Measurements from ENCODE around the gene BTAF1. TPM values are rescaled to one million over a fixed set of nuclear protein-coding genes. Genes with fewer than 3 reads are reported as not detected.
"Not testable (repeated sequence)": the region's sequence is repeated elsewhere in the genome, so short reads cannot be mapped to it uniquely, and the experiment has no call there.

BTAF1 gene
- total RNA-seq, 2 experiments from 2014 or later: 53.9 to 58.6 TPM

DNA sequence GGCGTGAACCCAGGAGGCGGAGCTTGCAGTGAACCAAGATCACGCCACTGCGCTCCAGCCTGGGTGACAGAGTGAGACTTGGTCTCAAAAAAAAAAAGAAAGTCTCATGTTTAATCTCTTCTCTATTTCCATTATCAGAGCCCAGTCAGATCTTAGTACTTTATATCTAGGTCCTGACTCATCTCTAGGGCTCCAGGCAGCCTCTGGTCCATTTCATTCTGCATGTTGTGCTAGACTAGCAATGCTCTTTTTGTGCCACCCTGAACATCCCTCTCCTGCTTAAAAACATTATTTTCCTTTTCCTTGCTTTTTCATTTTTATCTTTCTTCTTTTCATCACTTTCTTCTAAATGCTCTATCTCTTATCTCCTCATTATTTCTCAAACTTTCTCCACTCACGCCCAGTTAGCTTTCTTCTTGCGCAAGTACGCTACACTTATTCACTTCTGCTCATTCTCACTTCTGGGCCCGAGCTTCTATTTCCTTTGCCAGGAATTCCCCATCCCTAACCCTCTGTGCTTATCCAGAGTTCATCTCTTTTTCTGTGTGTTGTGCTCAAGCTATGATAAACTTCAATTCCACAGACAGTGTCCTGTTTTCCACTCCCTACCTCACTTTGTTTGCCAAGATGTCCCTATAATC, 63.9 kb downstream of the BTAF1 start:
- DNase-seq: no peak
- Mint-ChIP-seq H3K9me3 (no peaks in the 10 kb centered on the region), H3K27me3 (no peaks in the 10 kb centered on the region), H3K36me3 (peaks cover 55% of the 10 kb centered on the region), H3K4me1 (peaks cover 28% of the 10 kb centered on the region), H3K27ac (no peak overlapping the region), H3K4me3 (no peak overlapping the region)

DNA sequence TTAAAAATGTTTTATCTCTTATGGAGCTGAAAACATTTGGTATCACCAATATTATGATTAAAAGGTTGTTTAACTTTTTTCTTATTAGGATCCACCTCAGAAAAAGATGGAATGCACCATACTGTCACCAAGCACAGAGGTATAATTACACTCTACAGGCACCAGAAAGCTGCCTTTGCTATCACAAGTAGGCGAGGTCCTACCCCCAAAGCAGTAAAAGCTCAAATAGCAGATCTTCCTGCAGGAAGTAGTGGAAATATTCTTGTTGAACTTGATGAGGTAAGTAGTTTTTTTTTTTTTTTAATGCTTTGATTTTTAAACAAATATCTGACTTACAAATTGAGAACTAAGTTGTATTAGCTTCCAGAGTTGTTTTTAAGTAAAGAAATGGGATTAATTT, 68.5 kb downstream of the BTAF1 start:
- Mint-ChIP-seq H3K27ac (no peak overlapping the region), H3K27me3 (no peaks in the 10 kb centered on the region), H3K4me3 (no peak overlapping the region), H3K9me3 (no peaks in the 10 kb centered on the region), H3K36me3 (peaks cover 33% of the 10 kb centered on the region), H3K4me1 (peaks cover 5% of the 10 kb centered on the region)
- DNase-seq: no peak

DNA sequence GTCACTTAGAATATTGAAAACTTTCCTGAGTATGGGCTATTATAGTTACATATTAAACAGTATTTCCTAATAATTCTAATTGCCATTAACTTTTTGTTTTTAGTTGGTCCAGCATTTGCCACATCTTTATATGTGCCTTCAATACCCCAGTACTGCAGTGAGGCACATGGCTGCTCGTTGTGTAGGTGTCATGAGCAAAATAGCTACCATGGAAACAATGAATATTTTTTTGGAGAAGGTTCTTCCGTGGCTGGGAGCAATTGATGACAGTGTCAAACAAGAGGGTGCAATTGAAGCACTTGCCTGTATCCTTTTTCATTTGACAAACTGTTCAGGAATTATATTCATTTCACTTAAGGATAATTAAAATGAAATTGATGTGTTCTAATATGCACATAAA, 72.7 kb downstream of the BTAF1 start:
- Mint-ChIP-seq H3K9me3 (no peaks in the 10 kb centered on the region), H3K36me3 (peaks cover 55% of the 10 kb centered on the region), H3K27me3 (no peaks in the 10 kb centered on the region), H3K27ac (no peak overlapping the region), H3K4me3 (no peak overlapping the region), H3K4me1 (peaks cover 2% of the 10 kb centered on the region)
- DNase-seq: no peak

DNA sequence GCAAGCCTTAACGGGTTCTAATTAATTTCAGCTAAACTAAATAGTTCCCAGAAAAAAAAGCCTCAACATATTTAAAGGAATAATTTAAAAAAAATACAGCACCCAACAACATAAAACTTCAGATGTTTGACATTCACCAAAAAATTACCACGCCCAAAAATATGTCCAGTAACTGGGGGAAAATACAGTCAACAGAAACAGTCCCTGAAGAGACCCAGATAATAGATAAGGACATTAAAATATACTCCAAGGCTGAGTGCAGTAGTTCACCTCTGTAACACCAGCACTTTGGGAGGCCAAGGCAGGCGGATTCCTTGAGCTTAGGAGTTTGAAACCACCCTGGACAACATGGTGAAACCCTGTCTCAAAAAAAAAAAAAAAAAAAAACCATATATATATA, 78.0 kb downstream of the BTAF1 start:
- H3K27ac Mint-ChIP-seq: no peak overlapping the region
- peaks cover 4% of the 10 kb centered on the region for H3K4me1 Mint-ChIP-seq
- H3K9me3 Mint-ChIP-seq: peaks cover 2% of the 10 kb centered on the region
- DNase-seq: no peak
- H3K4me3 Mint-ChIP-seq: no peak overlapping the region
- H3K27me3 Mint-ChIP-seq: no peaks in the 10 kb centered on the region
- peaks cover 76% of the 10 kb centered on the region for H3K36me3 Mint-ChIP-seq

DNA sequence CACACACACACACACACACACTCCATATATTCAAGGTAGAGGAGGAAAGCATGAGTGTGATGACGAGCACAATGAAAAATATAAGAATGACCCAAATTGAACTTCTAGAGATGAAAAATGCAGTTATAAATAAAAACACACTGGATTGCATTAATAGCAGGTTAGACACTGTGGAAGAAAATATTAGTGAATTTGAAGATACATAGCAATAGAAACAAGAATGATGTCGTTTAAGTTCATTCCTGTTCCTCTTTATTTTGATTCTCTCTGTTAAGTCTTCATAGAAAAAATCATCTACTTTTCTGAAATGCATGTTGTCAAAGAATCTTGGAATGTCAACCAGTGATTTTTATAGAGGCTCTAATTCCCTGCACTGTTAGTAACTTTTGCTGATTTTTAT, 78.4 kb downstream of the BTAF1 start:
- Mint-ChIP-seq H3K4me3 (no peak overlapping the region), H3K36me3 (peaks cover 76% of the 10 kb centered on the region), H3K27ac (no peak overlapping the region), H3K9me3 (peaks cover 2% of the 10 kb centered on the region), H3K4me1 (peaks cover 4% of the 10 kb centered on the region), H3K27me3 (no peaks in the 10 kb centered on the region)
- DNase-seq: no peak

DNA sequence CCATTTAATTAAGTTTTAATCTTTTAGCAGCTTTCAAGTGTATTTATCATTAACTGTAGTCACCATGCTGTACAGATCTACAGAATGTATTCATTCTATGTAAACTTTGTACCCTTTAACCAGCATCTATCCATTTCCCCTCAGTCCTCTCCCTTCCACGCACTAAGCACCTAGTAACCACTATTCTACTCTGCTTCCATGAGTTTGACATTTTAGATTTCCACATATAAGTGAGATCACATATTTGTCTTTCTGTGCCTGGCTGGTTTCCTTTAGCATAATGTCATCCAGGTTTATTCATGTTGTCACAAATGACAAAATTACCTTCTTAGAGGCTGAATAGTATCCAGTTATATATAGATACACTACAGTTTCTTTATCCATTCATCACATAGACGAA, 79.7 kb downstream of the BTAF1 start:
- Mint-ChIP-seq H3K36me3 (peaks cover 64% of the 10 kb centered on the region), H3K4me1 (peaks cover 4% of the 10 kb centered on the region), H3K4me3 (no peak overlapping the region), H3K27me3 (no peaks in the 10 kb centered on the region), H3K27ac (no peak overlapping the region), H3K9me3 (peaks cover 2% of the 10 kb centered on the region)
- DNase-seq: no peak

DNA sequence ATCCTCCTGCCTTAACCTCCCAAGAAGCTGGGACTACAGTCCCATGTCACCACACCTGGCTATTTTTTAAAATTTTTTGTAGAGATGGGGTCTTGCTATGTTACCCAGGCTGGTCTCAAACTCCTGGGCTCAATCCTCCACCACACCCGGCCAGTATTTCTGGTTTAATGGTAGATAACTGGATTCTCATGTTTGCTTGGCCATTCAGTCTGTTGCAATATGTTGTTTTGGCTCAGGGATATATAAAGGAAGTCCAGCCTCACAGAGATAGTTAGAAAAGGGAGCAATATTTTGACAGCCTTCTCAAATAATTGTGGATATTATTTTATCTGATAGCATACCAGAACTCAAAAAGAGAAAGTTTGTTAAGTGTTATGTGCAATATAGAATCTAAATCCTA, 82.4 kb downstream of the BTAF1 start:
- Mint-ChIP-seq H3K27me3 (no peaks in the 10 kb centered on the region), H3K36me3 (peaks cover 52% of the 10 kb centered on the region), H3K9me3 (peaks cover 2% of the 10 kb centered on the region), H3K27ac (no peak overlapping the region), H3K4me1 (peaks cover 2% of the 10 kb centered on the region), H3K4me3 (no peak overlapping the region)
- no peak for DNase-seq

DNA sequence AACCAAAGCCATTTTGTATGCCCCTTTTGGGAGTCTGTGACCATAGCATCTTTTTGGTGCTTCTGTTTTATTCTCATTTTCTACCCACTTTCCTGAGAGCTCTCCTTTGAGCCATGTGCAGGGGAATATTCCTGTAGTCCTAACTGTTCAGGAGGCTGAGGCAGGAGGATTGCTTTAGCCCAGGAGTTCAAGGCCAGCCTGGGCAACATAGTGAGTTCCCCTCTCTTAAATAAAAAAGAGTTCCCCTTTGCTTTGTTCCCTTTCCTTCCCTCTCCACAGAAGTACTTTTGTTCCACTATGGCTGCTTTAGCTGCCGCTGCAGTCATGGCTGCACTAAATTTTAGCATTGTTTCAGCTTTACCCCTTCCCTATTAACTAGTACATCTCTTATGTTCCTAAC, 85.9 kb downstream of the BTAF1 start:
- Mint-ChIP-seq H3K36me3 (peaks cover 37% of the 10 kb centered on the region), H3K27me3 (no peaks in the 10 kb centered on the region), H3K27ac (no peak overlapping the region), H3K4me3 (no peak overlapping the region), H3K9me3 (no peaks in the 10 kb centered on the region), H3K4me1 (peaks cover 5% of the 10 kb centered on the region)
- no peak for DNase-seq

DNA sequence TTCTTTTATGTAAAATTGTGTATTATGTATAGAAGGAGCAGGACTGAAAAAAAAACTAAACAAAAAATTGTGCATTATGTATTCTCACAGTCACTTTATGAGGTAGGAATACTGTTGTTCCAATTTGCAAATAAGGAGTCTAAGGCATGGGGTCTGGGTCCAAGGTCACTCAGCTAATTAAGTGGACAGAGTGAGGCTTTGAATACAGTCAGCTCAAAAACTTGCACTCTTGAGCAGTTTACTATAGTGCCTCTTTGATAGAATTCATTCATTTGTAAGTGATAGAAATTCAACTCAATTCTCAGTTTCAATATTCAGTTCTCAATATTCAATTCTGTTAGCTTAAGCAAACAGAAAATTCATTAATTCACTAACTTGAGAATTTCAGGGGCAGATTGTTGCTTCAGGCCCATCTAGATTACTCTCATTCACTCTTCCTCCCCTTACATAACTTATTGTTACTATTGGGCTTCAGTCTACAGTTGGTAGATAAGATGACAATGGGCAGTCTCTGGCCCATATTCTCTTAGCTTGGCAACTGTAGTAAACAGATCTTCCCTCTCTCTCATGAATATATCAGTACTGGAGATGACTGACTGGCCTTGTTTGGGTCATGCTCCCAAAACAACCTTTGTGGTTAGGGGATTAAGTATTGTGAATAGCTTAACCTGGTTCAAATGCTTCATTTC, 86.6 kb downstream of the BTAF1 start:
- no peak overlapping the region for H3K4me3 Mint-ChIP-seq
- peaks cover 31% of the 10 kb centered on the region for H3K36me3 Mint-ChIP-seq
- no peak for DNase-seq
- H3K4me1 Mint-ChIP-seq: peaks cover 5% of the 10 kb centered on the region
- H3K9me3 Mint-ChIP-seq: no peaks in the 10 kb centered on the region
- no peaks in the 10 kb centered on the region for H3K27me3 Mint-ChIP-seq
- H3K27ac Mint-ChIP-seq: no peak overlapping the region

DNA sequence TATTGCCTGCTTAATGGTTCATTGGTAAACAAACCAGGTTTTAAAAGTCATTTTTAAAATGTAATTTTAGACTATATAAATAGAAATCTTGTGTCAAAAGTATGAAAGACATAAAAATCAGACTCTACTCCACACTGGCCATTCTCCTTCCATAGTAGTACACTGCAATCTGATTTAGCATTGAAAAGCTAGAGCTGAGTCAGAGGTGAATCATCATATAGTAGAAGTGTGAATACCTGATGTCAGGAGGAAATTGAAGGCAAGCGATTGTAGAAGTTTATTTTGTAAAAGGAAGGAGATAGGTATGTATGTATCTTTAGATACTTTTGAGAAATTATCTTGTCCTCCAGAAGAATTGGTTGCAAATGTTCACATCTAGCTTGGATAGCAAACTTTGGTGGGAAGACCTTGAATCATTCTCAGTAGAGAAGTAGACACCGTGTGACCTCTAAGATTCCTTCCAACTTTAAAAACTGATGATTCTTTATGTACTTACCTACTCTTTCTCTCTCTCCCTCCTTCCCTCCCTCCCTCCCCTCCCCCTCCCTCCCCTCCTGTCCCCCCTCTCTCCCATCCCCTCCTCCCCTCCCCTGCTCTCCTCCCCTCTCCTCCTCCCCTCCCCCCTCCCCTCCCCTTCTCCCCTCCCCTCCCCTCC, 88.1 kb downstream of the BTAF1 start:
- Mint-ChIP-seq H3K27ac (no peak overlapping the region), H3K4me1 (peaks cover 3% of the 10 kb centered on the region), H3K4me3 (no peak overlapping the region), H3K27me3 (no peaks in the 10 kb centered on the region), H3K9me3 (no peaks in the 10 kb centered on the region), H3K36me3 (peaks cover 26% of the 10 kb centered on the region)
- DNase-seq: no peak

DNA sequence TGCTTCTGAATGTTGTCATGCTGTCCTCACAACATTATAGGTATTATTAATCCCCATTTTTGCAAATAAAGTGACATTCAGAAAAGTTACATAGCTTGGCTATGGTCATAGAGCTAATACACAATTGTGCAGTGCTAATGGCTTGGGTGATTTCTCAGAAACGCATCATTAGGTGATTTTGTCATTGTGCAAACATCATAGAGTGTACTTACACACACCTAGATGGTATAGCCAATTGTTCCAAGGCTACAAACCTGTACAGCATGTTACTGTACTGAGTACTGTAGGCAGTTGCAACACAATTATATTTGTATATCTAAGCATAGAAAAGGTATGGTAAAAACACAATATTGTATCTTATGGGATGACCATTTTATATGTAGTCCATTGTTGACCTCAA, 91.0 kb downstream of the BTAF1 start:
- no peak for DNase-seq
- H3K27me3 Mint-ChIP-seq: no peaks in the 10 kb centered on the region
- H3K9me3 Mint-ChIP-seq: no peaks in the 10 kb centered on the region
- H3K4me1 Mint-ChIP-seq: peaks cover 7% of the 10 kb centered on the region
- H3K36me3 Mint-ChIP-seq: peaks cover 39% of the 10 kb centered on the region
- no peak overlapping the region for H3K4me3 Mint-ChIP-seq
- H3K27ac Mint-ChIP-seq: no peak overlapping the region

DNA sequence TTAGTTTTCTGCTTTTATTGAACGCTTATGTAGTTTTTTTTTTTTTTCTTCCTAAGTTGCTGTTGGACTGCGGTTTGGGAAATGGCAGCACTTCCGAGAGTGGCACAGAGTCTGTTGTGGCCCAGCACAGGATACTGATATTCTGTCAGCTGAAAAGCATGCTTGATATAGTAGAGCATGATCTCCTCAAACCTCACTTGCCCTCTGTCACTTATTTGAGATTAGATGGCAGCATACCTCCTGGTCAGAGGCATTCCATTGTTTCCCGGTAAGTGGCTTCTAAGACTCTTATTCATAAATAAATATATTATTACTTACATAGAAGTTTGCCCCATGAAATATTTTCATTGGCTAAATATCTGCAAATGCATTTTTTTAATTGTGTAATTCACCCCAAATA, 101.1 kb downstream of the BTAF1 start:
- peaks cover 4% of the 10 kb centered on the region for H3K4me1 Mint-ChIP-seq
- no peak overlapping the region for H3K27ac Mint-ChIP-seq
- H3K36me3 Mint-ChIP-seq: peaks cover 32% of the 10 kb centered on the region
- no peaks in the 10 kb centered on the region for H3K9me3 Mint-ChIP-seq
- DNase-seq: no peak
- H3K4me3 Mint-ChIP-seq: no peak overlapping the region
- no peaks in the 10 kb centered on the region for H3K27me3 Mint-ChIP-seq

DNA sequence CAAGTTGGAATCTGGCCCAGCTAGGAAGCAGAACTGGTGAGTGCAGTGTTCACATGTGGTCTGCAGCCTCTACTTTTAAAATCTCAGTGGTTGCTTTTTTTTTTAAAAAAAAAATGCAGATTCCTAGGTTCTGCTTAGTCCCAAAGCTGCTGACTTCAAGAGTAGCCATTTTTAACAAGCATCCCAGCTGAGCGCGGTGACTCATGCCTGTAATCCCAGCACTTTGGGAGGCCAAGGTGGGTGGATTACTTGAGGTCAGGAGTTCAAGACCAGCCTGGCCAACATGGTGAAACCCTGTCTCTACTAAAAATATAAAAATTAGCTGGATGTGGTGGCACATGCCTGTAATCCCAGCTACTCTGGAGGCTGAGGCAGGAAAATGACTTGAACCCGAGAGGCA, 101.8 kb downstream of the BTAF1 start:
- H3K4me1 Mint-ChIP-seq, H3K27me3 Mint-ChIP-seq, H3K27ac Mint-ChIP-seq, H3K4me3 Mint-ChIP-seq, DNase-seq, H3K9me3 Mint-ChIP-seq: not testable (repeated sequence)
- peaks cover 31% of the 10 kb centered on the region for H3K36me3 Mint-ChIP-seq

DNA sequence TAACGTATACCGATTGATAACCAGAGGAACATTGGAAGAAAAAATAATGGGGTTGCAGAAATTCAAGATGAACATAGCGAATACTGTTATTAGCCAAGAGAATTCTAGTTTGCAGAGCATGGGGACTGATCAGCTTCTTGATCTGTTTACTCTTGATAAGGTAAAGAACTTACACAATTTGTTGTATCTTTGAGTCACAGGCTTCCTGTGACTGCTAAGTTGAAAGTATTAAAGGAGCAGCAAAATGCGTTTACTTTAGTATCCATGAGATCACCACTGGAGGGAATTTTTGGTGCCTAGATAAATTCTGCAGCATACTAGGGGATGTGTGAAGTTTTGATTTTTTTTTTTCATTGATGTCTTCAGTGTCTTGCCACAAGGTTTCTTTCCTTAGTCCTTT, 103.6 kb downstream of the BTAF1 start:
- H3K27me3 Mint-ChIP-seq: no peaks in the 10 kb centered on the region
- peaks cover 32% of the 10 kb centered on the region for H3K36me3 Mint-ChIP-seq
- H3K4me1 Mint-ChIP-seq: peaks cover 4% of the 10 kb centered on the region
- H3K9me3 Mint-ChIP-seq: no peaks in the 10 kb centered on the region
- H3K4me3 Mint-ChIP-seq: no peak overlapping the region
- no peak overlapping the region for H3K27ac Mint-ChIP-seq
- DNase-seq: no peak

DNA sequence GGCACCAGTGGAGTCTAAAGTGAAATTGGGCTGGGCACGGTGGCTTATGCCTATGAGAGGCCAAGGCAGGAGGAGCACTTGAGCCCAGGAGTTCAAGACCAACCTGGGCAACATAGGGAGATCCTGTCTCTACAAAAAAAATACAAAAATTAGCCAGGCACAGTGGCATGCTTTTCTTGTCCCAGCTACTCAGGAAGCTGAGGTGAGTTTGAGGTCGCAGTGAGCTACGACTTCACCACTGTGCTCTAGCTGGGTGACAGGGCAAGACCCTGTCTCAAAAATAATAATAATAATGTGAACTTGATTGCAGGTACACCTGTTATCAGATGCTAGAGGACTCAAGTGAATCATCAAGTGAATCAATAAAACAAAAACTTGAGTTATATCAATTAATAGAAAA, 108.0 kb downstream of the BTAF1 start:
- peaks cover 57% of the 10 kb centered on the region for H3K36me3 Mint-ChIP-seq
- H3K9me3 Mint-ChIP-seq: no peaks in the 10 kb centered on the region
- DNase-seq: no peak
- no peaks in the 10 kb centered on the region for H3K27me3 Mint-ChIP-seq
- peaks cover 4% of the 10 kb centered on the region for H3K4me1 Mint-ChIP-seq
- H3K4me3 Mint-ChIP-seq: no peak overlapping the region
- no peak overlapping the region for H3K27ac Mint-ChIP-seq

DNA sequence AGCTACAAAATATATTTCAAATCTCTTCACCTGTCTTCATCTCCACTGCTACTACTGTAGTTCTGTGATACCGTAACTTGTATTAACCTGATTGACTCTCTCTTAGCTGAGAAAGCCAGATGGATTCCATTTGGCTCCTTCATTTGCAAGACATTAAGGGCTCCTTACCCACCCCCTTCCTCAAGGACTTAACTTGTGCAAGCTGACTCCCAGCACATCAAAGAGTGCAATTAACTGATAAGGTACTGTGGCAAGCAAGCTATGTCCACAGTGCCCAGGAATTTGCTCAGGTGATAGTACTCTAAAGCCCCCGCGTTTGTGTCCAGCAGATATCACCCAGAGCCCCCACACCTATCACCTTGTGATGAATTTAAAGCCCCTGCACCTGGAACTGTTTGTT, 109.5 kb downstream of the BTAF1 start:
- not testable (repeated sequence) for H3K4me3 Mint-ChIP-seq, H3K27ac Mint-ChIP-seq, H3K27me3 Mint-ChIP-seq, H3K9me3 Mint-ChIP-seq, H3K4me1 Mint-ChIP-seq, DNase-seq
- H3K36me3 Mint-ChIP-seq: peaks cover 53% of the 10 kb centered on the region
